Natural killer cell (primary cell): ENCODE results near the gene SEC31B. TPM values are rescaled to one million over a fixed set of nuclear protein-coding genes. Genes with fewer than 3 reads are reported as not detected.

Experiments used
- ATAC-seq, 3 donors: fragments of 150-1000 bp in 2 of 3; fragments of 200-7000 bp in 1 of 3; cut with Tn5 transposase; 1 replicate in 1 of 3; 2 replicates in 2 of 3; pipeline ENCODE4 v1.10.0; 2021; ENCODE audit warnings: mild to moderate bottlenecking in 2 of 3, moderate library complexity in 2 of 3
- DNase-seq, 2 donors: peaks; one replicate each; pipeline versions ENCODE4 v3.0.0 to v3.0.0-alpha.2; 2013 to 2021; ENCODE audit warnings: mixed read lengths in 1 of 2
- H3K27ac ChIP-seq: one replicate; pipeline ENCODE4 v1.5.1; 2013; ENCODE audit warnings: mild to moderate bottlenecking, low read length
- H3K27me3 ChIP-seq: one replicate; pipeline ENCODE4 v1.6.1; 2013; ENCODE audit warnings: low read length; ENCODE audit not compliant: control insufficient read depth, insufficient read depth
- H3K36me3 ChIP-seq: one replicate; pipeline ENCODE4 v1.6.1; 2013; ENCODE audit warnings: low read length; ENCODE audit not compliant: control insufficient read depth, insufficient read depth
- H3K4me1 ChIP-seq: one replicate; pipeline ENCODE4 v1.6.1; 2013; ENCODE audit warnings: low read length; ENCODE audit not compliant: control insufficient read depth, insufficient read depth
- H3K4me3 ChIP-seq: one replicate; pipeline ENCODE4 v1.5.1; 2013; ENCODE audit warnings: low read length
- H3K9me3 ChIP-seq: one replicate; pipeline ENCODE4 v1.6.1; 2013; ENCODE audit warnings: low read length; ENCODE audit not compliant: control insufficient read depth, insufficient read depth
- H3K27ac Mint-ChIP-seq, 2 donors: one replicate each; pipeline ENCODE4 v1.8.0; 2022; ENCODE audit warnings: mild to moderate bottlenecking in 2 of 2, mixed read lengths in 2 of 2, moderate library complexity in 1 of 2
- H3K27me3 Mint-ChIP-seq, 2 donors: one replicate each; pipeline ENCODE4 v1.8.0; 2022; ENCODE audit warnings: low read depth in 2 of 2, mixed read lengths in 2 of 2
- H3K36me3 Mint-ChIP-seq: one replicate; pipeline ENCODE4 v1.8.0; 2022; ENCODE audit warnings: mixed read lengths
- H3K4me1 Mint-ChIP-seq, 2 donors: one replicate each; pipeline ENCODE4 v1.8.0; 2022; ENCODE audit warnings: mixed read lengths in 2 of 2
- H3K4me3 Mint-ChIP-seq: one replicate; pipeline ENCODE4 v1.8.0; 2022; ENCODE audit warnings: mild to moderate bottlenecking, moderate library complexity, mixed read lengths
- H3K9me3 Mint-ChIP-seq, 2 donors: one replicate each; pipeline ENCODE4 v1.8.0; 2022; ENCODE audit warnings: mixed read lengths in 2 of 2
- CTCF ChIP-seq: fragments of 200-600 bp; IDR thresholded peaks from one replicate; pipeline ENCODE4 v1.8.0; 2022; ENCODE audit warnings: antibody characterized with exemption
- WGBS: methylation state at CpG from one replicate; pipeline ENCODE4 v1.1.7; 2013; ENCODE audit warnings: missing lambda C conversion rate; ENCODE audit not compliant: insufficient coverage; 5-methylcytosine and 5-hydroxymethylcytosine counted together
- intact Hi-C: fragments of 100-400 bp; cut with micrococcal nuclease; formaldehyde crosslinking; loops from one replicate; pipeline ENCODE4 v1.14.2; 2022
- total RNA-seq, 4 donors: library from RNA; stranded (reverse); fragments of 120-200 nt in 1 of 4; gene quantifications; one replicate each; pipeline versions ENCODE4 v1.2.3 to v1.2.4, GENCODE V29; 2013 to 2022

The SEC31B gene
- total RNA-seq, 3 donors from 2014 or later (not counting 1 experiment from before 2014, with no cell fraction given): 32.6 to 38.6 (median 38.1) TPM

- no peak for TF ChIP-seq CTCF
- H3K4me3 ChIP-seq: no peak within 1 kb of the TSS
- no peak within 1 kb of the TSS for H3K27ac ChIP-seq
- H3K9me3 ChIP-seq: no peaks in the 10 kb centered on the region
- Mint-ChIP-seq H3K27me3 (peaks cover 22 to 59% of the 10 kb centered on the region in 2 donors), H3K4me1 (no peaks in the 10 kb centered on the region), H3K36me3 (no peaks in the 10 kb centered on the region), H3K4me3 (no peak within 1 kb of the TSS), H3K27ac (no peak within 1 kb of the TSS), H3K9me3 (no peaks in the 10 kb centered on the region)
- ATAC-seq: no peak
- intact Hi-C loops: no loop called here
- H3K4me1 ChIP-seq: no peaks in the 10 kb centered on the region
- WGBS: 72% methylated on average over 2 of the region's 4 CpGs
- H3K27me3 ChIP-seq: no peaks in the 10 kb centered on the region
- DNase-seq: no peak
- H3K36me3 ChIP-seq: no peaks in the 10 kb centered on the region
These were observed 57.0 kb downstream of the SEC31B start, which contains the start of gene WNT8B for GRCh38 chr10:100462709-100463108. WNT8B (plus strand) TSS chr10:100463009; CDS start chr10:100463169, 160 bp downstream.

- Mint-ChIP-seq H3K36me3 (no peaks in the 10 kb centered on the region), H3K27me3 (peaks cover 14 to 26% of the 10 kb centered on the region in 2 donors), H3K4me3 (no peak overlapping the region), H3K9me3 (no peaks in the 10 kb centered on the region), H3K4me1 (no peaks in the 10 kb centered on the region), H3K27ac (no peak overlapping the region)
- WGBS: 61% methylated on average over 2 of the region's 4 CpGs
- H3K4me3 ChIP-seq: no peak overlapping the region
- DNase-seq (no peak), ATAC-seq (no peak)
- no peaks in the 10 kb centered on the region for H3K36me3 ChIP-seq
- H3K4me1 ChIP-seq: no peaks in the 10 kb centered on the region
- intact Hi-C loops: no loop called here
- peaks cover 2% of the 10 kb centered on the region for H3K27me3 ChIP-seq
- no peaks in the 10 kb centered on the region for H3K9me3 ChIP-seq
- no peak overlapping the region for H3K27ac ChIP-seq
- no peak for TF ChIP-seq CTCF
These were observed 70.7 kb downstream of the SEC31B start for GRCh38 chr10:100448951-100449350.

- no peak for ATAC-seq
- H3K36me3 ChIP-seq: no peaks in the 10 kb centered on the region
- intact Hi-C loops: no loop called here
- no peak overlapping the region for H3K27ac ChIP-seq
- H3K27me3 Mint-ChIP-seq: peaks cover 15 to 26% of the 10 kb centered on the region in 2 donors
- DNase-seq: no peak
- no peaks in the 10 kb centered on the region for H3K36me3 Mint-ChIP-seq
- H3K27me3 ChIP-seq: peaks cover 2% of the 10 kb centered on the region
- H3K4me3 ChIP-seq: no peak overlapping the region
- no peaks in the 10 kb centered on the region for H3K9me3 ChIP-seq
- H3K4me1 Mint-ChIP-seq: no peaks in the 10 kb centered on the region
- no peak for TF ChIP-seq CTCF
- no peaks in the 10 kb centered on the region for H3K4me1 ChIP-seq
- H3K9me3 Mint-ChIP-seq: no peaks in the 10 kb centered on the region
- 82% methylated on average over 1 of the region's 1 CpG for WGBS
- no peak overlapping the region for H3K4me3 Mint-ChIP-seq
- no peak overlapping the region for H3K27ac Mint-ChIP-seq
These were observed 72.0 kb downstream of the SEC31B start for GRCh38 chr10:100447663-100448062.

- DNase-seq (no peak), ATAC-seq (no peak)
- intact Hi-C loops: no loop called here
- no peak overlapping the region for H3K27ac ChIP-seq
- no peaks in the 10 kb centered on the region for H3K4me1 ChIP-seq
- no peak for TF ChIP-seq CTCF
- Mint-ChIP-seq H3K36me3 (no peaks in the 10 kb centered on the region), H3K4me3 (no peak overlapping the region), H3K27ac (no peak overlapping the region), H3K9me3 (no peaks in the 10 kb centered on the region), H3K4me1 (no peaks in the 10 kb centered on the region), H3K27me3 (peaks cover 12 to 15% of the 10 kb centered on the region in 2 donors)
- no peaks in the 10 kb centered on the region for H3K36me3 ChIP-seq
- H3K27me3 ChIP-seq: peaks cover 2% of the 10 kb centered on the region
- H3K4me3 ChIP-seq: no peak overlapping the region
- WGBS: 79% methylated on average over 2 of the region's 4 CpGs
- no peaks in the 10 kb centered on the region for H3K9me3 ChIP-seq
These were observed 73.4 kb downstream of the SEC31B start for GRCh38 chr10:100446130-100446761.
